ENCODE measurements around the gene B3GALT6. TPM values are rescaled to one million over a fixed set of nuclear protein-coding genes. Genes with fewer than 3 reads are reported as not detected.

Gene B3GALT6
- polyA plus RNA-seq, 1 donor: 19.0 TPM

Other genes starting within 250 kb of the B3GALT6 start
- 13.8 TPM for gene HES4, start 232.1 kb upstream of the B3GALT6 start, polyA plus RNA-seq (ENCODE audit: insufficient read length)
- gene ISG15, start 218.7 kb upstream of the B3GALT6 start, polyA plus RNA-seq (ENCODE audit: insufficient read length): 9.4 TPM
- gene AGRN, start 212.1 kb upstream of the B3GALT6 start, polyA plus RNA-seq (ENCODE audit: insufficient read length): 223 TPM
- 0.32 TPM for gene RNF223, start 157.9 kb upstream of the B3GALT6 start, polyA plus RNA-seq (ENCODE audit: insufficient read length)
- 9.4 TPM for gene C1orf159, start 116.1 kb upstream of the B3GALT6 start, polyA plus RNA-seq (ENCODE audit: insufficient read length)
- 0.98 TPM for gene TTLL10, start 58.4 kb upstream of the B3GALT6 start, polyA plus RNA-seq (ENCODE audit: insufficient read length)
- 0.38 TPM for gene TNFRSF18, start 25.6 kb upstream of the B3GALT6 start, polyA plus RNA-seq (ENCODE audit: insufficient read length)
- 1.0 TPM for gene TNFRSF4, start 18.1 kb upstream of the B3GALT6 start, polyA plus RNA-seq (ENCODE audit: insufficient read length)
- 109 TPM for gene SDF4, start 236 bp upstream of the B3GALT6 start, polyA plus RNA-seq (ENCODE audit: insufficient read length)
- 8.2 TPM for gene C1QTNF12, start 14.5 kb downstream of the B3GALT6 start, polyA plus RNA-seq (ENCODE audit: insufficient read length)
- gene UBE2J2, start 41.6 kb downstream of the B3GALT6 start, polyA plus RNA-seq (ENCODE audit: insufficient read length): 55.7 TPM
- gene SCNN1D, start 48.2 kb downstream of the B3GALT6 start, polyA plus RNA-seq (ENCODE audit: insufficient read length): 4.9 TPM
- gene ACAP3, start 75.7 kb downstream of the B3GALT6 start, polyA plus RNA-seq (ENCODE audit: insufficient read length): 25.2 TPM
- 6.9 TPM for gene PUSL1, start 76.4 kb downstream of the B3GALT6 start, polyA plus RNA-seq (ENCODE audit: insufficient read length)
- gene INTS11, start 92.4 kb downstream of the B3GALT6 start, polyA plus RNA-seq (ENCODE audit: insufficient read length): 119 TPM
- gene CPTP, start 92.6 kb downstream of the B3GALT6 start, polyA plus RNA-seq (ENCODE audit: insufficient read length): 10.8 TPM
- gene TAS1R3, start 99.0 kb downstream of the B3GALT6 start, polyA plus RNA-seq (ENCODE audit: insufficient read length): 0.37 TPM
- 22.0 TPM for gene DVL1, start 117.2 kb downstream of the B3GALT6 start, polyA plus RNA-seq (ENCODE audit: insufficient read length)
- gene MXRA8, start 126.3 kb downstream of the B3GALT6 start, polyA plus RNA-seq (ENCODE audit: insufficient read length): 147 TPM
- gene AURKAIP1, start 143.0 kb downstream of the B3GALT6 start, polyA plus RNA-seq (ENCODE audit: insufficient read length): 50.6 TPM
- gene CCNL2, start 167.1 kb downstream of the B3GALT6 start, polyA plus RNA-seq (ENCODE audit: insufficient read length): 353 TPM
- gene MRPL20, start 175.1 kb downstream of the B3GALT6 start, polyA plus RNA-seq (ENCODE audit: insufficient read length): 111 TPM
- gene ANKRD65, start 189.0 kb downstream of the B3GALT6 start, polyA plus RNA-seq (ENCODE audit: insufficient read length): 8.5 TPM
- 36.0 TPM for gene VWA1, start 203.5 kb downstream of the B3GALT6 start, polyA plus RNA-seq (ENCODE audit: insufficient read length)
- 1.7 TPM for gene ATAD3C, start 217.5 kb downstream of the B3GALT6 start, polyA plus RNA-seq (ENCODE audit: insufficient read length)
- 19.5 TPM for gene ATAD3B, start 239.5 kb downstream of the B3GALT6 start, polyA plus RNA-seq (ENCODE audit: insufficient read length)